ENCODE data around the gene IFRD2. TPM values are rescaled to one million over a fixed set of nuclear protein-coding genes. Genes with fewer than 3 reads are reported as not detected.

IFRD2 gene
- total and polyA plus RNA-seq, 9 of the 15 experiments (the other 6 are each of a cell fraction or from before 2014, with no cell fraction given): 30.5 to 115 (median 52.8) TPM

- Histone ChIP-seq H3K9me1 (ENCODE audit: control insufficient read depth, insufficient read depth, low read length) (no peaks in the 10 kb centered on the region), H3K4me3 (no peak overlapping the region), H3K9me3 (replicated peaks; ENCODE audit: control insufficient read depth, insufficient read depth, low read depth, low read length) (no peaks in the 10 kb centered on the region), H3K4me2 (ENCODE audit: insufficient read depth, low read length) (no peak overlapping the region), H4K20me1 (replicated peaks; ENCODE audit: control insufficient read depth, insufficient read depth, low read length) (no peaks in the 10 kb centered on the region; the same call in 1 of the 2 replicates), H3K27ac (ENCODE audit: extremely low read depth, low read depth, low read length) (no peak overlapping the region), H2AFZ (ENCODE audit: low read depth, low read length) (no peak overlapping the region), H3K4me1 (replicated peaks in 1 of 2; ENCODE audit: control insufficient read depth in 2 of 2, insufficient read depth in 2 of 2, low read length in 2 of 2) (peaks cover 4 to 64% of the 10 kb centered on the region in 2 experiments; a peak in 3 of 5 replicates), H3K36me3 (ENCODE audit: control insufficient read depth, insufficient read depth, low read length) (no peaks in the 10 kb centered on the region), H3K9ac (ENCODE audit: insufficient read depth in 1 of 2, low read depth in 2 of 2, low read length in 2 of 2) (peak overlapping the region in 1 of 2 experiments; percentile 26; a peak in 2 of 4 replicates), H3K79me2 (ENCODE audit: control insufficient read depth, insufficient read depth, low read length) (no peaks in the 10 kb centered on the region), H3K27me3 (ENCODE audit: control insufficient read depth in 2 of 2, insufficient read depth in 2 of 2, low read length in 2 of 2) (no peaks in the 10 kb centered on the region)
- 67% methylated on average over 6 of the region's 8 CpGs for WGBS (ENCODE audit: insufficient coverage, low coverage, missing lambda C conversion rate)
- ChIA-PET POLR2A (interaction anchor here (0.6 to 1.0 kb wide), 3 partner anchors 24 to 104 kb away, joined by 3 to 4 read pairs (median 3); no protein-coding TSS in a partner anchor), CTCF (ENCODE audit: low intra/inter-chr PET ratio) (interaction anchor here (0.6 kb wide), 1 partner anchor 43 kb away, joined by 3 read pairs; no protein-coding TSS in a partner anchor)
- no peak for DNase-seq (ENCODE audit: extremely low read depth in 1 of 4, low spot score in 3 of 4)
- in situ Hi-C loops (cut with MboI) (loop anchor here (5.0 kb wide), 2 partner anchors 43 to 78 kb away; partner anchors contain the start of gene GNAT1), intact Hi-C loops (cut with micrococcal nuclease) (loop anchor here (5.0 kb wide), 1 partner anchor 148 kb away; no protein-coding TSS in a partner anchor)
- no TSS peak for BruUV-seq (replicated peaks)
- no peak for FAIRE-seq
- no peak for ATAC-seq
- TF ChIP-seq POLR3A (IDR thresholded peaks at IDR 0.05; ENCODE audit: borderline replicate concordance, extremely low read depth, insufficient read depth, insufficient read length) (no peak), ZNF354B (CRISPR knock-in tag; IDR thresholded peaks at IDR 0.05) (no peak), ZNF407 (IDR thresholded peaks at IDR 0.05; ENCODE audit: low read depth) (no peak), FOXP4 (CRISPR knock-in tag; IDR thresholded peaks at IDR 0.05; ENCODE audit: borderline replicate concordance) (no peak)
Measured at GRCh38 chr3:50269977-50270413, 22.2 kb downstream of the IFRD2 start.
